ENCODE results near the gene PAPOLA. TPM values are rescaled to one million over a fixed set of nuclear protein-coding genes. Genes with fewer than 3 reads are reported as not detected.

PAPOLA gene
- total RNA-seq, 4 donors from 2014 or later, result 171 to 234 (median 174) TPM

DNA sequence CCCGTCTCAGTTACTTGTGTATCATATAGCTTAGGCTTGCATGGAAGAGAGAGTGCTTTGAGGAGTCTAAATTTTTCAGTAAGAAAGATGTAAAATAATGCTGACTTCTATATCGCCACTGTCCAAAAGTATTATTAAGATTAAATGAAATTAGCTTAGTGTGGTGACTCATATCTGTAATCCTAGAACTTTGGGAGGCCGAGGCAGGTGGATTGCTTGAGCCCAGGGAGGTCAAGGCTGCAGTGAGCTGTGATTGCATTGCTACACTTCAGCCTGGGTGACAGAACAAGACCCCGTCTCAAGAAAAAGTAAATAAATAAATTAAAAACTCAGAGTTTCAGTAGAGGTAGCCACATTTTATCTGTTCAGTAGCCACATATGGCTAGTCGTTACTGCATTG, 23.3 kb downstream of the PAPOLA start:
- intact Hi-C loops (cut with DNase I), result no loop called here
- WGBS, 2 donors, result 95 to 97% methylated on average over 5 of the region's 5 CpGs
- DNase-seq, result no peak
- H3K27ac ChIP-seq, result no peak overlapping the region
- no peak overlapping the region for H3K4me3 ChIP-seq (replicated peaks in 1 of 3)
- H3K9me3 ChIP-seq, result no peaks in the 10 kb centered on the region
- no peaks in the 10 kb centered on the region for H3K27me3 ChIP-seq
- peaks cover 23 to 30% of the 10 kb centered on the region in 2 donors for H3K36me3 ChIP-seq
- TF ChIP-seq POLR2A (IDR thresholded peaks at IDR 0.05), result no peak
- H3K4me1 ChIP-seq, result no peaks in the 10 kb centered on the region

- Histone ChIP-seq H3K4me3 (replicated peaks in 1 of 3) (no peak overlapping the region), H3K9me3 (no peaks in the 10 kb centered on the region), H3K4me1 (no peaks in the 10 kb centered on the region), H3K36me3 (peaks cover 11 to 16% of the 10 kb centered on the region in 2 donors), H3K27me3 (no peaks in the 10 kb centered on the region), H3K27ac (no peak overlapping the region)
- DNase-seq, result no peak
- intact Hi-C loops (cut with DNase I), result no loop called here
- TF ChIP-seq CTCF (IDR thresholded peaks at IDR 0.05), result no peak
- TF ChIP-seq POLR2A (IDR thresholded peaks at IDR 0.05), result no peak
These were observed 30.4 kb downstream of the PAPOLA start for GRCh38 chr14:96532632-96533031.

DNA sequence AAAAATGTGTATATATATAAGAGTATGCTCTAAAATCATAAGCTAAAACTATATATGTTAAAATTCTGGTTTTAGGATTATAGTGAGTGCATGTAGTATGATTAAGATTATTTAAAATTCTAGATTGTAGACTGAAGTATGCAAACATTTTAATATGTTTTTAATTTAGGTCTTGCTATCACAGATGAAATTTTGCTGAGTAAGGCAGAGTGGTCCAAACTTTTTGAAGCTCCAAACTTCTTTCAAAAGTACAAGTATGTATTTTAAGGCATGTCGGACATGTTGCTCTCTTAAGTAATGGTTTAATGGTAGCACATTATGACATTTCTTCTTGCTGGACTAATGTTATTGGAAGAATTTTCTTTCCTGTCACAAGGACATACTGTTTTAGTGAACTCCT, 34.6 kb downstream of the PAPOLA start:
- WGBS, 2 donors, result 97 to 100% methylated on average over 1 of the region's 1 CpG
- intact Hi-C loops (cut with DNase I), result no loop called here
- Histone ChIP-seq H3K9me3 (no peaks in the 10 kb centered on the region), H3K36me3 (peaks cover 8 to 10% of the 10 kb centered on the region in 2 donors), H3K4me3 (replicated peaks in 1 of 3) (no peak overlapping the region), H3K27ac (no peak overlapping the region), H3K4me1 (no peaks in the 10 kb centered on the region), H3K27me3 (no peaks in the 10 kb centered on the region)
- TF ChIP-seq POLR2A (IDR thresholded peaks at IDR 0.05) (no peak), CTCF (IDR thresholded peaks at IDR 0.05) (no peak)
- no peak for DNase-seq

GRCh38 chr14:96538097-96538989, 36.2 kb downstream of the PAPOLA start:
- Histone ChIP-seq H3K27me3 (no peaks in the 10 kb centered on the region), H3K4me1 (no peaks in the 10 kb centered on the region), H3K36me3 (peaks cover 5 to 8% of the 10 kb centered on the region in 2 donors), H3K27ac (no peak overlapping the region), H3K9me3 (no peaks in the 10 kb centered on the region), H3K4me3 (replicated peaks in 1 of 3) (no peak overlapping the region)
- TF ChIP-seq CTCF (IDR thresholded peaks at IDR 0.05) (no peak), POLR2A (IDR thresholded peaks at IDR 0.05) (no peak)
- 92 to 95% methylated on average over 3 of the region's 3 CpGs for WGBS, 2 donors
- intact Hi-C loops (cut with DNase I), result no loop called here
- DNase-seq, result no peak

DNA sequence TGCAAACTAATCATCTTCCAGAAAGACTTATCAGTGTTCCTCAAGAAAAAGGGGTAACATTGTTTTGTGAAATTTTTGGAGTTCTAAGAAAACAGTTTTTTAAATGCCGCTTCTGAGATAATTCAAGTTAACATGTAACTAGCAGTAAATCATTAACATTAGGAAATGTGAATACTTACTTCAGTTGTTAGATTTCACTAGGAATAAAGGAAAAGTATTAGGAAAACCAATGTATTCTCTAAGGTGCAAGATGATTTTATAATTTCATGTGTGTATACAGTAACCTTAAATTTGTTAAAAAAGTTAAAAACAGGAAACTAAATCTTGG, 36.8 kb downstream of the PAPOLA start:
- DNase-seq, result no peak
- Histone ChIP-seq H3K4me3 (replicated peaks in 1 of 3) (no peak overlapping the region), H3K27me3 (no peaks in the 10 kb centered on the region), H3K36me3 (peaks cover 2 to 5% of the 10 kb centered on the region in 2 donors), H3K27ac (no peak overlapping the region), H3K4me1 (no peaks in the 10 kb centered on the region), H3K9me3 (no peaks in the 10 kb centered on the region)
- WGBS, 2 donors, result 97 to 98% methylated on average over 1 of the region's 1 CpG
- intact Hi-C loops (cut with DNase I), result no loop called here
- no peak for TF ChIP-seq CTCF (IDR thresholded peaks at IDR 0.05)
- TF ChIP-seq POLR2A (IDR thresholded peaks at IDR 0.05), result no peak

Measured in thyroid gland (tissue), 4 donors.